ENCODE data around the gene ZNF573.

Gene ZNF573

GRCh38 chr19:37692956-37693620, 86.3 kb downstream of the ZNF573 start:
- no peak for DNase-seq

- DNase-seq = peak; percentile 94
Measured at GRCh38 chr19:37691881-37692504, 87.4 kb downstream of the ZNF573 start.
